Ascending aorta (tissue), 2 donors: ENCODE measurements around the gene FDXACB1. TPM values are rescaled to one million over a fixed set of nuclear protein-coding genes. Genes with fewer than 3 reads are reported as not detected.

Experiments
- DNase-seq, 2 donors: peaks; one replicate each; pipeline ENCODE4 v3.0.0-alpha.2; 2019; ENCODE audit warnings: low spot score in 2 of 2
- H3K27ac ChIP-seq, 2 donors: fragments of 200-600 bp; sonication (generic); one replicate each; pipeline ENCODE4 v1.5.1; 2016 to 2017; ENCODE audit warnings: mild to moderate bottlenecking in 1 of 2
- H3K27me3 ChIP-seq: fragments of 200-600 bp; sonication (generic); one replicate; pipeline ENCODE4 v1.5.1; 2017
- H3K36me3 ChIP-seq, 2 donors: fragments of 200-600 bp; sonication (generic); one replicate each; pipeline ENCODE4 v1.5.1; 2016
- H3K4me1 ChIP-seq, 2 donors: fragments of 200-600 bp; sonication (generic); one replicate each; pipeline ENCODE4 v1.5.1; 2016 to 2017; ENCODE audit warnings: mild to moderate bottlenecking in 1 of 2
- H3K4me3 ChIP-seq, 2 donors: fragments of 200-600 bp; sonication (generic); one replicate each; pipeline ENCODE4 v1.5.1; 2016 to 2017; ENCODE audit warnings: mild to moderate bottlenecking in 1 of 2
- H3K9me3 ChIP-seq, 2 donors: fragments of 200-600 bp; sonication (generic); one replicate each; pipeline ENCODE4 v1.5.1; 2016
- intact Hi-C: fragments of 100-400 bp; cut with DNase I; formaldehyde crosslinking; loops from one replicate; pipeline ENCODE4 v1.15.1; 2023
- total RNA-seq: library from RNA; depleted of rRNA; stranded (reverse); fragments of >200 nt; gene quantifications from one replicate; pipeline ENCODE4 v1.1.0, GENCODE V29; 2016
- TF ChIP-seq, protein P1 (sequence below), 3 experiments: fragments of 200-600 bp in 2 of 3; fragments of 450-650 bp in 1 of 3; sonication (generic) in 2 of 3; IDR thresholded peaks; one replicate each; pipeline ENCODE4 v1.5.1; 2016 to 2019; ENCODE audit warnings: antibody characterized with exemption in 3 of 3, mild to moderate bottlenecking in 1 of 3, moderate library complexity in 1 of 3

Gene FDXACB1
- total RNA-seq, 1 donor from 2014 or later: 0.53 TPM

DNA sequence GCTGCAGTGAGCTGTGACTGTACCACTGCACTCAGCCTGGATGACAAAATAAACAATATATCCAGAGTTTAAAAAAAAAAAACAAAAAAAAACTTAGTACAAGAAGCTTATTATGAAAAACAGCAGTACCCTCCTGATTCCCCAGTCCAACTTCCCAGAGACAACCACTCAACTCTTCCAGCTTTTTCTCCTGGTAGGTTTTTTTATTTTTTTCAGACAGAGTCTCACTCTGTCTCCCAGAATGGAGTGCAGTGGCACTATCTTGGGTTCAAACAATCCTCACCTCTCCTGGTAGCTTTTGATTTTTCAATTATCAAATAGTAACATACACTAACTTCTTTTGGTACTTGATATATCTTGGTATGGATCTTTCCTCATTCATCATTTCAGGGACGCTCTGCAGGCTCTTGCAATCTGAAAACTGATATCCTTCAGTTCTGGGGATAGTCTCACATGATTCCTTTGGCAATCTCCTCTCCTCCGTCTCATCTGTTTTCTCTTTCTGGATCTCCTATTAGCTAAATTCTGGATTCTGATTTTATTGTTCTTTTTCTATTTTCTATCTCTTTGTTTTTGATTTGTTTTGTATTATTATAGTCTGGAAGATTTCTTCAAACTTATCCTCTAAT, 52.5 kb downstream of the FDXACB1 start:
- H3K36me3 ChIP-seq: peaks cover 6 to 25% of the 10 kb centered on the region in 2 donors
- TF ChIP-seq, protein P1, sequence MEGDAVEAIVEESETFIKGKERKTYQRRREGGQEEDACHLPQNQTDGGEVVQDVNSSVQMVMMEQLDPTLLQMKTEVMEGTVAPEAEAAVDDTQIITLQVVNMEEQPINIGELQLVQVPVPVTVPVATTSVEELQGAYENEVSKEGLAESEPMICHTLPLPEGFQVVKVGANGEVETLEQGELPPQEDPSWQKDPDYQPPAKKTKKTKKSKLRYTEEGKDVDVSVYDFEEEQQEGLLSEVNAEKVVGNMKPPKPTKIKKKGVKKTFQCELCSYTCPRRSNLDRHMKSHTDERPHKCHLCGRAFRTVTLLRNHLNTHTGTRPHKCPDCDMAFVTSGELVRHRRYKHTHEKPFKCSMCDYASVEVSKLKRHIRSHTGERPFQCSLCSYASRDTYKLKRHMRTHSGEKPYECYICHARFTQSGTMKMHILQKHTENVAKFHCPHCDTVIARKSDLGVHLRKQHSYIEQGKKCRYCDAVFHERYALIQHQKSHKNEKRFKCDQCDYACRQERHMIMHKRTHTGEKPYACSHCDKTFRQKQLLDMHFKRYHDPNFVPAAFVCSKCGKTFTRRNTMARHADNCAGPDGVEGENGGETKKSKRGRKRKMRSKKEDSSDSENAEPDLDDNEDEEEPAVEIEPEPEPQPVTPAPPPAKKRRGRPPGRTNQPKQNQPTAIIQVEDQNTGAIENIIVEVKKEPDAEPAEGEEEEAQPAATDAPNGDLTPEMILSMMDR (IDR thresholded peaks at IDR 0.05): no peak
- H3K4me3 ChIP-seq: no peak overlapping the region
- intact Hi-C loops: no loop called here
- H3K27me3 ChIP-seq: no peaks in the 10 kb centered on the region
- H3K27ac ChIP-seq: no peak overlapping the region
- H3K9me3 ChIP-seq: no peaks in the 10 kb centered on the region
- H3K4me1 ChIP-seq: no peaks in the 10 kb centered on the region
- no peak for DNase-seq

Other genes with a start within 250 kb of the FDXACB1 start
- gene PPP2R1B, start 112.8 kb downstream of the FDXACB1 start, total RNA-seq: 7.7 TPM
- 16.8 TPM for gene ALG9, start 7.6 kb downstream of the FDXACB1 start, total RNA-seq
- not detected for gene CFAP68, start 376 bp upstream of the FDXACB1 start, total RNA-seq
- 288 TPM for gene CRYAB, start 32.6 kb upstream of the FDXACB1 start, total RNA-seq
- gene HSPB2, start 33.6 kb upstream of the FDXACB1 start, total RNA-seq: not detected
- not detected for gene C11orf52, start 39.7 kb upstream of the FDXACB1 start, total RNA-seq
- gene DIXDC1, start 58.2 kb upstream of the FDXACB1 start, total RNA-seq: 48.9 TPM
- 21.3 TPM for gene DLAT, start 146.2 kb upstream of the FDXACB1 start, total RNA-seq
- gene PIH1D2, start 194.9 kb upstream of the FDXACB1 start, total RNA-seq: not detected
- 12.2 TPM for gene NKAPD1, start 195.1 kb upstream of the FDXACB1 start, total RNA-seq
- 28.9 TPM for gene TIMM8B, start 207.6 kb upstream of the FDXACB1 start, total RNA-seq
- gene SDHD, start 207.7 kb upstream of the FDXACB1 start, total RNA-seq: 68.5 TPM